GM12872 (cell line): ENCODE data around the gene PTPRG.

Source experiments
- CTCF ChIP-seq: IDR thresholded peaks from 3 replicates; pipeline ENCODE4 v1.5.1; 2011; ENCODE audit warnings: low read depth, mild to moderate bottlenecking, low read length, moderate library complexity; ENCODE audit not compliant: insufficient read depth

The PTPRG gene

DNA sequence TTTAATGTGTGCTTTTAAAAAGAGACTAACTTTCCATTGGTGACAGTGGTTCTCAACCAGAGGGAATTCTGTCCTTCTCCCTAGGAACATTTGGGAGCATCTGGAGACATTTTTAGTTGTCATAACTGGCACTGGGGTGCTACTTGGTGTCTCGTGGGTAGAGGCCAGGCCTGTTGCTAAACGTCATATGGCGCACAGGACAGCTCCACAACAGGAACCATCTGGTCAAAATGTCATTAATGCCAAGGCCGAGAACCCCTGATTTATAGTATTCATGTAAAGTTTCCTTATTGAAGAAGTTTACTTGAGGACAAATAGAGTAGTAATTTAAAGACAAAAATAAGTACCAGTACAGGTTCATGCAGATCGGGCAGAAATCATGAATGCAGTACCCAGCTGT, 647.7 kb downstream of the PTPRG start:
- no peak for TF ChIP-seq CTCF

DNA sequence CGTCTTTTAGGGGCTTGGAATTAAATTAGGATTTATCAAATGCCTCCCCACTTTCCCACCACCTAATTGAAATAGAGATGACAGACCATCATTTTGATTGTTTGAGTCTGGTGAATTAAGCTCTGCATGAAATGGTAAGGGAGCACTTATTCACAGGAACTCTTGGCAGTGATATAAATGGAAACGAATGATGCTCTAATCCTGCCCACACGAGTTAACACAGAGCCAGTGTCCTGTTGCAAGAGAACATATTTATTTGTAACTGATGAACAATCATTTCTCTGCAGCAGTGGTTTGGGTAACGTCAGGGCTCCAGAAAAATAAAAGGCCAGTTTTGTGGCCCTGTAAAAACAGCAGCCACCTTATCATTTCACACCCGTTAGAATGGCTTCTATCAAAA, 648.6 kb downstream of the PTPRG start:
- TF ChIP-seq CTCF = no peak

- 0 out of 3 replicates have a peak, but pooled peaks have one; percentile 4 for TF ChIP-seq CTCF
Observed at GRCh38 chr3:62211675-62212429, 650.5 kb downstream of the PTPRG start.

GRCh38 chr3:62214850-62215249, 653.5 kb downstream of the PTPRG start:
- no peak for TF ChIP-seq CTCF

DNA sequence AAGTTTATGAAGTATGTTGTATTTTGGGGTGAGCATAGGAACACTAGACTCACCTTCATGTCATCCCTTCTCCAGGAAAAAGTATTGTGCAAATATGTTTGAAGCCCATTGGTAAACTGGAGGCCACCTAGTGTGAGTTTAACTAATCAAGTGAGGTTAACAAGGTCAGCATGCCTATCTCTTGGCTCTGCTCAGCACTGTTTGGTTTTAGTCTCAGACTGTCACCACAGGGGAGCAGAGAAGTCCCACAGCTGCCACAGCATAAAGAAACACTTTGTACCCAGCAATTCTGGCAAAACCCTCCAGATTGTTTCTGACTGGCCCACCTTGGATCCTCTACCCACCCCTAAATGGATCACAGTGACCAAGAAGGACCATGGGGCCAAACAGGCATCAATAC, 659.2 kb downstream of the PTPRG start:
- TF ChIP-seq CTCF = no peak

GRCh38 chr3:62225051-62225450, 663.7 kb downstream of the PTPRG start:
- TF ChIP-seq CTCF = no peak

DNA sequence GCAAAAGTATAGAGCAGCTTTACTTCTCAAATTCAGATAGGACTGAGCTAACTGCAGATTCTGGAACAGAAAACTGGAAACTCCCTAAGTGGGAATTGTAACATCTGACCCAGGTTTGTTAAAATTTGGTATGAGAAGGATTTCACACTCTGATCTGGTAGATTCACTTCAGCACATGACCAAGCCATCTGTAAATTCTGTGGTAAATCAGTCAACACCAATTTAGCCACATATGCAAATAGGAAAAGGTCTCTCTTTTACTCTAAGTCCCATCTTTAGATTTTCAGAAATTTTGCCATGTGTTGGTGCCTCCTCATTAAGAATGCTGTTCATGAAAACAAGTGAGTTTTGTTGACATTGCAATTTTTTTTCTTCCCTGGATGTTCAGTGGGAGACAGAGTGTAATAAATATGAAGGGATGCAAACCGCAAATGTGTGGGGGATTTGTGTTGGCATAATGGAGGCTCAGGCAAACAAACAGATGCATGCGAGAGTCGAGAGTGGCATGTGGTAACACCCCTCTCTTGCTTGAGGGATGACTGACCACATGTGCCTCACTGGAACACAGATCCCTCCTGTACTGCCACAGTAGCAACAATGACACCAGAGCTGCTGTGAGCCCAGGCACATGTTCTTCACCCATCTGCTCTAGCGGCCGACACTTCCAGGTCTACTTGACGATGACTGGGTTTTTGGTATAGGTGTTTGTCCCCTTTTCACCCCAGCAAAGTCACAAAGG, 665.4 kb downstream of the PTPRG start:
- TF ChIP-seq CTCF = no peak
